ENCODE results near the gene UTP15.

The UTP15 gene

GRCh38 chr5:73617510-73618279 lies 52.2 kb downstream of the UTP15 start:
- DNase-seq (ENCODE audit: low read depth, low spot score): no peak
- H3K4me3 ChIP-seq (ENCODE audit: low read length): no peak overlapping the region

GRCh38 chr5:73619606-73620333 lies 54.2 kb downstream of the UTP15 start:
- DNase-seq (ENCODE audit: low read depth, low spot score): no peak
- H3K4me3 ChIP-seq (ENCODE audit: low read length): no peak overlapping the region

GRCh38 chr5:73620334-73620687 lies 54.8 kb downstream of the UTP15 start:
- H3K4me3 ChIP-seq (ENCODE audit: low read length): no peak overlapping the region
- DNase-seq (ENCODE audit: low read depth, low spot score): no peak

- DNase-seq (ENCODE audit: low read depth, low spot score): no peak
- no peak overlapping the region for H3K4me3 ChIP-seq (ENCODE audit: low read length)
Observed at GRCh38 chr5:73623060-73623459, 57.5 kb downstream of the UTP15 start.

GRCh38 chr5:73623901-73624404 lies 58.4 kb downstream of the UTP15 start:
- DNase-seq (ENCODE audit: low read depth, low spot score): no peak
- no peak overlapping the region for H3K4me3 ChIP-seq (ENCODE audit: low read length)

- no peak for DNase-seq (ENCODE audit: low read depth, low spot score)
- H3K4me3 ChIP-seq (ENCODE audit: low read length): no peak overlapping the region
Observed at GRCh38 chr5:73624888-73625287, 59.3 kb downstream of the UTP15 start.

- no peak for DNase-seq (ENCODE audit: low read depth, low spot score)
- H3K4me3 ChIP-seq (ENCODE audit: low read length): no peak overlapping the region; the same call in 1 of the 2 replicates
Observed at GRCh38 chr5:73625372-73625943, 59.9 kb downstream of the UTP15 start.

GRCh38 chr5:73625944-73626811 lies 60.6 kb downstream of the UTP15 start, which contains the start of gene ARHGEF28:
TSS of gene ARHGEF28 (plus strand) at chr5:73626196. CDS start at chr5:73684852, 58,656 bp downstream.
- peak within 1 kb of the TSS; percentile 35 for H3K4me3 ChIP-seq (ENCODE audit: low read length)

GRCh38 chr5:73626814-73627313 lies 61.3 kb downstream of the UTP15 start:
- H3K4me3 ChIP-seq (ENCODE audit: low read length): no peak overlapping the region
- DNase-seq (ENCODE audit: low read depth, low spot score): no peak

More at GRCh38 chr5:73625944-73626811, 60.6 kb downstream of the UTP15 start, which contains the start of gene ARHGEF28:
- no peak for DNase-seq (ENCODE audit: low read depth, low spot score)

GRCh38 chr5:73629456-73629855 lies 63.9 kb downstream of the UTP15 start:
- no peak overlapping the region for H3K4me3 ChIP-seq (ENCODE audit: low read length)
- no peak for DNase-seq (ENCODE audit: low read depth, low spot score)

- no peak overlapping the region for H3K4me3 ChIP-seq (ENCODE audit: low read length)
- no peak for DNase-seq (ENCODE audit: low read depth, low spot score)
Observed at GRCh38 chr5:73630765-73631164, 65.2 kb downstream of the UTP15 start.

- no peak for DNase-seq (ENCODE audit: low read depth, low spot score)
- H3K4me3 ChIP-seq (ENCODE audit: low read length): no peak overlapping the region
Observed at GRCh38 chr5:73631500-73631899, 66.0 kb downstream of the UTP15 start.
